ENCODE data around the gene ABCB10.
A peak's percentile ranks its signal among the peaks of the same experiment; 100 is the strongest.
"Not testable (repeated sequence)": the region's sequence is repeated elsewhere in the genome, so short reads cannot be mapped to it uniquely, and the experiment has no call there.

Gene ABCB10

GRCh38 chr1:229558460-229559335, at the start of gene ABCB10:
ABCB10 (minus strand) TSS chr1:229558707; CDS start chr1:229558652, 55 bp downstream.
- DNase-seq (ENCODE audit: low read depth in 2 of 2): peak; percentile 93 to 94

GRCh38 chr1:229607370-229607769, 48.9 kb upstream of the ABCB10 start:
- DNase-seq (ENCODE audit: low read depth in 2 of 2): no peak

- DNase-seq (ENCODE audit: low read depth in 2 of 2): no peak
These were observed 45.0 kb upstream of the ABCB10 start for GRCh38 chr1:229603371-229604005.

GRCh38 chr1:229600229-229600628, 41.7 kb upstream of the ABCB10 start:
- DNase-seq (ENCODE audit: low read depth in 2 of 2): no peak

- no peak for DNase-seq (ENCODE audit: low read depth in 2 of 2)
These were observed 40.9 kb upstream of the ABCB10 start for GRCh38 chr1:229599218-229599954.

GRCh38 chr1:229597877-229598276, 39.4 kb upstream of the ABCB10 start:
- DNase-seq (ENCODE audit: low read depth in 2 of 2): no peak

GRCh38 chr1:229596925-229597699, 38.6 kb upstream of the ABCB10 start:
- DNase-seq (ENCODE audit: low read depth in 2 of 2): peak; percentile 23 to 32

- DNase-seq (ENCODE audit: low read depth in 2 of 2): not testable (repeated sequence)
These were observed 37.4 kb upstream of the ABCB10 start for GRCh38 chr1:229595876-229596275.

GRCh38 chr1:229594227-229595008, 35.9 kb upstream of the ABCB10 start:
- DNase-seq (ENCODE audit: low read depth in 2 of 2): no peak

- no peak for DNase-seq (ENCODE audit: low read depth in 2 of 2)
These were observed 35.3 kb upstream of the ABCB10 start for GRCh38 chr1:229593800-229594199.

- no peak for DNase-seq (ENCODE audit: low read depth in 2 of 2)
These were observed 31.6 kb upstream of the ABCB10 start for GRCh38 chr1:229590119-229590518.

GRCh38 chr1:229585338-229585737, 26.8 kb upstream of the ABCB10 start:
- DNase-seq (ENCODE audit: low read depth in 2 of 2): no peak

- no peak for DNase-seq (ENCODE audit: low read depth in 2 of 2)
These were observed 24.2 kb upstream of the ABCB10 start for GRCh38 chr1:229582715-229583114.

GRCh38 chr1:229582011-229582694, 23.6 kb upstream of the ABCB10 start:
- no peak for DNase-seq (ENCODE audit: low read depth in 2 of 2)

- no peak for DNase-seq (ENCODE audit: low read depth in 2 of 2)
These were observed 23.0 kb upstream of the ABCB10 start for GRCh38 chr1:229581485-229581884.

GRCh38 chr1:229579059-229579673, 20.7 kb upstream of the ABCB10 start:
- DNase-seq (ENCODE audit: low read depth in 2 of 2): no peak

- no peak for DNase-seq (ENCODE audit: low read depth in 2 of 2)
These were observed 19.9 kb upstream of the ABCB10 start for GRCh38 chr1:229578168-229579058.

GRCh38 chr1:229574679-229575442, 16.4 kb upstream of the ABCB10 start:
- no peak for DNase-seq (ENCODE audit: low read depth in 2 of 2)

All from fibroblast of skin of left quadriceps (primary cell).